GM11168 (cell line): ENCODE measurements around the gene MSI2.
"Not testable (repeated sequence)": the region's sequence is repeated elsewhere in the genome, so short reads cannot be mapped to it uniquely, and the experiment has no call there.

Experiments used
- in situ Hi-C: fragments of 300-500 bp; cut with MboI; formaldehyde crosslinking; loops from one replicate; pipeline ENCODE4 v1.12.0; 2022; ENCODE audit warnings: low sequenced_read_pairs; ENCODE audit not compliant: unreplicated experiment

Gene MSI2

GRCh38 chr17:57612202-57613071, 356.1 kb downstream of the MSI2 start:
- in situ Hi-C loops, result no loop called here

DNA sequence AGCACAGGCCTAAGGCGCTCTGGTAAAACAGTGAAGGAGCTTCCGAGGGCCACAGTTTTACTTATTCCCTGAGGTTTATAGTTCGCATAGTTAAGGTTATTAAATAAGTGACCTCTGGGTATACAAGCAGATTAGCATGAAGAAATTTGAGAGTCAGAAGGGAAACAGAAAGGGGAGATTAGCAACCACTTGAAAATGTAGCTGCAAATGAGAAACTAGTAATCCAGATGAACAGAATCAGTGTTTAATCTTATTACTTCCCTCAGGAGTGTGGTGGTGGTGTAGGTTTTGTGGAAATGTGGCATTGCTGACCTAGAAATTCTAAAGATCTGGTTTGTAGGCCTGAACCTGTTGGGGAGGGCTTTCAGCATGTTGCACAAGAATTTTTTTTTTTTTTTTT, 358.4 kb downstream of the MSI2 start:
- in situ Hi-C loops, result no loop called here

DNA sequence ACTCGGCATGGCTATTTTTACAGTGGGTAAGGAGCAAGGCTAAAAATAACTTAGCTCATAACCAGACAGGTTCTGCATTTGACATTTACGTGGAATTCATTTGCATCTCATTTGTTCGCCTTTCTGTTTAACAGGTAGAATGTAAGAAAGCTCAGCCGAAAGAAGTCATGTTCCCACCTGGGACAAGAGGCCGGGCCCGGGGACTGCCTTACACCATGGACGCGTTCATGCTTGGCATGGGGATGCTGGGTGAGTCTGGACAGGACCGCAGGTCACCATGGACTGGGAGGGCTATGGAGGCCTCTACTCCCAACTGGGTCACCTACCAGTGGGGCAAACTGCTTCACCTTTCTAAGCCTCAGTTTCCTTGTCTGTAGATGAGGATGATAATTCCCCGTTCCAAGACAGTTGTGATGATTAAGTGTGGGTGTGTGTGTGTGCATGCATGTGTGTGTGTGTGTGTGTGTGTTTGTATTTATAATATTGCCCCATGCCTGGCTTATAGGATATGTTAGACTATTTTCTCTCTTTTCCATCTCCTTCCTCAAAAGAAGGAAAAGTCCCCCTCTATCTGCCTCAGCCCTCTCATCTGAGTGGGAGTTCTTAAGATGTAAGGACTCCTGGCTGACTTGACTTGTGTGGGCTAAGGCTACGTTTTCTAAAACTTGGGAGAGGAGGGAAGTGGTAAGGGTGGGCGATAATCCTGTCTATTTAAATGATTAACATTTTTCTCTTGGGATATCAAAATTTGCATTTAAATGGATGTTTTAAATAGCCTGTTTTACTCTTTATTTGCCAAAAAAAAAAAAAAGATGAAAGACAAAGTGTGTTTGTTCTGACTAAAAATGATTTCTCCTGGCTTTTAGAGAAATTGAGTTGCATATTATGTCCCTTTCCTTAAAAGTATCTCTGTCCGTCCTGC, 359.8 kb downstream of the MSI2 start:
- in situ Hi-C loops, result no loop called here

- in situ Hi-C loops, result no loop called here
Measured at GRCh38 chr17:57617218-57617617, 360.9 kb downstream of the MSI2 start.

GRCh38 chr17:57619061-57619937, 363.0 kb downstream of the MSI2 start:
- in situ Hi-C loops, result no loop called here

GRCh38 chr17:57620576-57620975, 364.3 kb downstream of the MSI2 start:
- in situ Hi-C loops, result no loop called here

DNA sequence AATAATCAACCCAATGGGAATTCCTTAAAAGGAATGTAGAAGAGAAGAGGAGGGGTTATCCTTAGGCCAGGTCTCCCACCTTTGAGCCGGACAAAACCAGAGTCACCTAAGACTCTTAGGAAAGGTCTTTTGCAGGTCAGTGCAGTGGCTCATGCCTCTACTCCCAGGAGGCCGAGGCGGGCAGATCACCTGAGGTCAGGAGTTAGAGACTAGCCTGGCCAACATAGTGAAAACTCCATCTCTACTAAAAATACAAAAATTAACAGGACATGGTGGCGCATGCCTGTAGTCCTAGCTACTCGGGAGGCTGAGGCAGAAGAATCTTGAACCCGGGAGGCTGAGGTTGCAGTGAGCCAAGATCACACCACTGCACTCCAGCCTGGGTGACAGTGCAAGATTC, 365.5 kb downstream of the MSI2 start:
- in situ Hi-C loops, result not testable (repeated sequence)

- in situ Hi-C loops, result no loop called here
Measured at GRCh38 chr17:57622306-57622682, 366.0 kb downstream of the MSI2 start.

DNA sequence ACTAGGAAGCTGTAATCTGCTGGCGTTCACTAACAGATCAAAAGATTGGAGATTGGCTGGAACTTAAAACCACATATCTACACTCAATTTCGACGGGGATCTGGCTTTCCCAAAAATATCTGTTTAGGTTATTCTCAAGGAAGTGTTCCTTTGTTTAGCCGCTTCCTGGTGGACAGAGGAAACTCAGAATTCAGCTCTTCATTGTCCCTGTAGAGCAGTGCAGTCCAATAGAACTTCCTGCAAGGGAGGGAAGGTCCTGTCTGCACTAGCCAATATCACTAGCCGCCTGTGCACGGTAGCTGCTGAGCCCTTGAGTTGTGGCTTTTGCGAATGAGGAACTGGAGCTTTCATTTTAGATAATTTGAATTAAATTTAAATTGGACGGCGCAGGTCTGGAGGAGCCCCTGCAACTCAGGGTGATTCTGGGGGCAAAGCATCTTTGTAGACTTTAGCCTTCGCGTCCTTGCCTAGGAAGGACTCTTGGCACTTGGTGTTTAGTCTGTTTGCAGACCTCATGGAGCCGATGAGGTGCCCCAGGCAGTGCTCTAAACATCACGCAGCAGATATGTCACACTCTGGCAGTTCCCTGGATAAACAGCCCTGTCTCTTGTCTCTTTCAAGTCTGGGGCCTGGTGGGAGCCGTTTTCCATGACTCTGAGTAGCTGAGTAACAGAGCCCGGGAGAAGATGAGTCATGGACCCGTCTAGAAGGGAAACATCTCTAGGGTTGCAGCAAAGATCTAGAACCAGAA, 366.5 kb downstream of the MSI2 start:
- in situ Hi-C loops, result no loop called here

DNA sequence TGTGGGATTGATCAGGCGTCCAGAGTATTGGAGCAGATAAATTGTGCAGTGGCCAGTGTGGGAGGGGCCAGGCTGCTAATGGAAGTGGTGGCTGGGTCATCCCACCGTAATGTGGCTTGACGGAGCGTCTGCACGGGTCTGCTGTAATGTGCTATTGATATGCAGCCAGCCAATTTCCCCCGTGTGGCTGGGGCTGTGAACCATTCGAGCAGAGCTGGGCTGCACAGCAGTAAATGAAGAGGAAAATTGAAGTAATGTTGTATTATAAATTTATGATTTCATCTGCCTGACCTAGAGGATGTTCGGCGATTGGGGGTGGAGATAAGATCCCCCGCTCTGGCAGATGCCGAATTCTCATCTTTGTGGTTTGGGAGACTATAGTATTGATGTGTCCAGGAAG, 367.3 kb downstream of the MSI2 start:
- in situ Hi-C loops, result no loop called here

DNA sequence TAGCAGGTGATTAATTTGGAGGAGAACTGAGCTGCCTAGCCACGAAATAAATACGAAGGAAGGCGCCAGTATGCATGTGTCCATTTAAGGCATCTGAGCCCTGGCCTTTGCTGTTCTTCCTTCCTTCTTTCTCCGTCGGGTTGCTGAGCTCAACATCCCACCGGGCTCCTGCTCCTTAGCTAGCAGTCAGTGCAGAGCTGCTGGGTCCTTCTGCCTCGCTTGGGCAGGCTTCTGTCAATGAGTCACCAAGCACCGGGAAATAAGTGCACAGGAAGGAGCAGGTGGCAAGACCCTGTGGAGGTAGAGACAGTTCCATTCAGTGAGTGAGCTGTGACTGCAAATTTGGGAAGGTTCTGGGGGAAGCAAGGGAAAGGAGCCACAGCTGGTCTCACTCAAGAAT, 368.1 kb downstream of the MSI2 start:
- in situ Hi-C loops, result no loop called here

GRCh38 chr17:57625511-57625910, 369.2 kb downstream of the MSI2 start:
- in situ Hi-C loops, result no loop called here

DNA sequence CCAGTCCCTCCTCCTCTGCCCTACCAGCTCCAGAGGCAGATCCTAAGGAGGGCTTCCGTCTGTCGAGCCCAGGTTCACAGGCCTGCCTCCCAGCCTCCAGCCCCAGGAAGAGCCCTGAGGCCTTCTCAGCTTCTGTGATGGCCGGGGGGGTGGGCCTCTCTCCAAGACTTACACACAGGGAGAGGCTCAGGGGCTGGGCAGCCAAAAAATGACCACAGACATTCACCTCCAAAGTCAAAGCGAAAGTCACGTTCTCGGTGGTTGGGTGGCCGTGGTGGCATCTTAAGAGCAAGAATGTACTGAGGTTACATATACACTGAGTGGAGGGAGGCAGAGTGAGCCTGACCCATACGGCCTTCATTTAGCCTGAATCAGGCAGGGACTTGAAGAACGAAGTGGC, 369.6 kb downstream of the MSI2 start:
- in situ Hi-C loops, result no loop called here

- in situ Hi-C loops, result no loop called here
Measured at GRCh38 chr17:57626520-57627210, 370.3 kb downstream of the MSI2 start.

GRCh38 chr17:57627591-57627990, 371.3 kb downstream of the MSI2 start:
- in situ Hi-C loops, result no loop called here

DNA sequence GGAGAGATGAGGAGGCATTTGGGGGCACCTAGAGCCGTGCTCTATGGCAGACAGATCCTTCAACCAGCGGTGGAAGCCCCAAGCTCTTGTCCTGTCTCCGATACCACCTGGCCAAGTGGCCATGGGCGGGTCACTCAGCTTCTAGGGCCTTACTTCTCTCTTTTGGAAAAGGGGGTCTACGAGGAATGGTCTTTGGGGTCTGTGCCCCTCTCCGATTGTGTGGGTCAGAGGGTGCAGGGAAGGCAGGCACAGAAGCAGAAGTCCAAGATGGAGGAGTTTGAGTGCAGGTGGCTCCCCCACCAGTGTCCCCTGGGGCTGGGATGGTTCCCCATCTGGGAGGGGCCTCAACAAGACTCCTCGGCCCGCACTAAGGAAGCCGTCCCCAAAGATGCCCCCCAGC, 372.1 kb downstream of the MSI2 start:
- in situ Hi-C loops, result no loop called here

DNA sequence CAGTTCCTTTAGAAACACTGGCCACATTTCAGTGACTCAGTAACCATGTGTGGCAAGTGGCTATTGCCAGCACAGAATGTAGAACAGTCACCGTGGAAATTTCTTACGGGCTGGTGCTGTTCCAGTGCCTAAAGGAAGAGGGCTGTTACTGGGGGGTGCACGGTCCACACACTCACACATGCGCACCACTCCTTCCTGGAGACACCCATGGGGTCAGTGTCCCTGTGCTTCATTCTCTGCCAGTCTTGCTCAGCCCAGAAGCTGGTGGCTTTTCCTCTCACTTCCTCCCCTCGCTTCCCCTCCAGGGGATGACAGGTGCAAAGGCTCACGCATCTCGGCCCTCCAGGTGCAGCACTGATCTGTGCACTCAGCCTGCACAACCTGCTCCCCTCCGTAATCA, 373.1 kb downstream of the MSI2 start:
- in situ Hi-C loops, result no loop called here

- in situ Hi-C loops, result no loop called here
Measured at GRCh38 chr17:57629886-57630285, 373.6 kb downstream of the MSI2 start.

DNA sequence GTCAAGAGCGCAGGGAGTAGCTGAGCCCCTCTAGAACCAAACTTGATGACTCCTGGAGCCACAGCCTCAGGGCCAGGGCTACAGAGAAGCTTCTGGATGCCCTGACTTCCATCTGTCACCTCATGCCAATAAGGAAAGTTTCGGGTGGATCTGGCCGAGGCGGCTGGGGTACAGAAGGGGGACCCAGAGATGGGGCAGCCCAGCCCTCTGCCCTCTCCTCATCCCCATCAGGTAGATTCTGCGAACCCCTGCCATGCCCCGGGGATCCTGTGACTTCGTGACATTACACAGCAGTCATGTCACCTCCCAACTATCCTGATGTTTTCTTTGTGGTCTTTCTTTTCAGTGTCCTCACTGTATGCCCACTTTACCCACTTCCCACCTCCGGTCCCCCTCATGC, 374.4 kb downstream of the MSI2 start:
- in situ Hi-C loops, result no loop called here
